Testis (tissue), 2 donors: ENCODE data around the gene PCGF5.

Source experiments
- CTCF ChIP-seq, 3 experiments: fragments of 450-650 bp in 2 of 3; fragments of 200-600 bp in 1 of 3; sonication (generic) in 1 of 3; IDR thresholded peaks; one replicate each; pipeline ENCODE4 v1.5.1; 2016 to 2019; ENCODE audit warnings: antibody characterized with exemption in 3 of 3, mild to moderate bottlenecking in 2 of 3, moderate library complexity in 1 of 3
- POLR2A ChIP-seq: fragments of 450-650 bp; IDR thresholded peaks from one replicate; pipeline ENCODE4 v1.6.1; 2017; ENCODE audit warnings: antibody characterized with exemption, mild to moderate bottlenecking, moderate library complexity

- TF ChIP-seq CTCF (IDR thresholded peaks at IDR 0.05), result no peak
- TF ChIP-seq POLR2A, result no peak
These were observed 91.9 kb downstream of the PCGF5 start for GRCh38 chr10:91312382-91312733.
